Neural progenitor cell (in vitro differentiated cells): Measurements from ENCODE around the gene PCDH9.

Source experiments
- CTCF ChIP-seq: fragments of 200-600 bp; sonication (generic); IDR thresholded peaks from 2 replicates; pipeline ENCODE4 v1.5.1; 2017; ENCODE audit warnings: antibody characterized with exemption, mild to moderate bottlenecking
- EZH2 ChIP-seq: fragments of 200-600 bp; sonication (generic); IDR thresholded peaks from 2 replicates; pipeline ENCODE4 v1.6.1; 2017; ENCODE audit warnings: antibody characterized with exemption, mild to moderate bottlenecking, moderate library complexity

GRCh38 chr13:67226696-67227095, 3.4 kb downstream of the PCDH9 start:
- no peak for TF ChIP-seq CTCF
- no peak for TF ChIP-seq EZH2
